Right lobe of liver (tissue), 4 donors: ENCODE measurements around the gene IRF9.

ENCODE experiments used
- CTCF ChIP-seq, 4 donors: fragments of 200-600 bp in 3 of 4; fragments of 450-650 bp in 1 of 4; IDR thresholded peaks; one replicate each; pipeline versions ENCODE4 v1.5.1 to v1.8.0; 2016 to 2022; ENCODE audit warnings: antibody characterized with exemption in 4 of 4, mild to moderate bottlenecking in 2 of 4
- POLR2A ChIP-seq: fragments of 450-650 bp; IDR thresholded peaks from one replicate; pipeline ENCODE4 v1.6.1; 2017; ENCODE audit warnings: antibody characterized with exemption, mild to moderate bottlenecking
- donor health status: DM: no; HTN: no; CAD: no.
- donor health status: DM: no; HTN: no; CAD: no.
- donor health status: DM: no; HTN: yes; CAD: no.

DNA sequence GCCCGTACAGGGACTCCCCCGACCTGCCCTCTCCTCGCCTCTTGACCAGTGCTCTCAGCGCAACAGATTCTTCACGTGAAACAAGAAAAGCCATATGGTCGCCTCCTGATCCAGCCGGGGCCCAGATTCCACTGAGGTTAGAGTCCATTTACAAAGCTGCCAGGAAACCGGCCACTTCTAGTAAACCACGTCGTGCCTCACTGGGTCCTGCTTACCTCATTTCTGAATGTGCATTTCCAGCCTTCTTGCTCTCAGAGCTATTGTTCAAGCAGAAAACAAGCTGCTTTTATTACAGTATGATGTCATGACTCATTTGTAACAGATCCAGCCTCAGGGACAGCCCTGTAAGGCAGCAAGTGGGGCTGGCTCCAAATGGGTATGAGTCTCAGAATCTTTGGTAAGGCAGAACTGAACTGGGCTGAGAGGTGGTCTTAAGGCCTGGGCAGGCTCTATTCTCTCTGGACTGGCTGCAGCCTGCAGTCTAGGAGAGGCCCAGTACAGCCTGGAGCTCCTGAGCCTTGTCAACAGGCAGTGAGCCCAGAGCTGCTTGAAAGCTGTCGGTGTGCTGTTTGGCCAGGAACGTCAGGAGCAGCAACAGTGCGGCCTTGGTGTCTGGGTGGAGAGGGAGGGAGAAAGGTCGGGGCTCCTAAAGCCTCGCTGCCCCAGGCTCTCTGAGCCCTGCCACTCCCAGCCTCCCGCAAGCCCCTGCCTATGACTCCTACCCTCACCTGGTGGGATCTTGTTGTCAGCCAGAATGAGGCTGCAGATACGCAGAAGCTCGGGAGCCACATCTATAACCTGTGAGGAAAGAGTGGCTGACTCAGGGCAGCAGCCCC is 19.1 kb downstream of the IRF9 start:
- TF ChIP-seq CTCF (IDR thresholded peaks at IDR 0.05) (no peak), POLR2A (peak; percentile 16)
